ENCODE data around the gene UIMC1.

DNA sequence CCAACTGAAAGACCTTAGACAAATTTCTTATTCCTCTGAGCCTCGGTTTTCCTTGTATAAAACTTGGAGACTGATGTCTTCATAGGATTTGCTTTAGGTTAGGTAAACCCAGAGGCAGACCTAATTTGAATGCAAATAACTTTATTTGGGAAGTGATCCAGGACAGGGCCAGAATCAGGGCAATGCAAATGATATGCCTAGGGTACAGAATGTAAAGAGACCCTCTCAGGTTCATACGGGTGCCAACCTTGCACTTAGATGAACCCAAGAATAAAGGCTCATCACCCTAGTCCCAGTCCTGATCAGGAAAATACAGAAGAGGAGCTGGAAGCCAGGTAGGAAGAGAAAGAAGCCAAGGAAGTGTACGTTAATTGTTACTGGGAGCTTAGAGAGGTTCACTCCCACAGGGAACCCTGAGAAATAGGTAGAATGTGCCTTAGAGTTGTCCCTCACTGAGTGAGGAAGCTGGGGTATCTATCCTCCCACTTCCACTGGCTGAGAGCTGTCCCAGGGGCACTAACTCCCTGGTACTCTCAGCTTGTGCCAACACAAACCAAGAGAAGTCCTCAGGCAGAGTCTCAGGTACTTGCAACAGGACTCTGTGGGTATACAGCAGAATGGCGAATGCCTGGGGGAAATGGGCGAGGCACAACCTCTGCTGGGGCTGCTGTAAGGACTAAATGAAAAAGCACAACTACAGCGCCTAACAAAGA lies 104.3 kb downstream of the UIMC1 start:
- TF ChIP-seq, protein P1, sequence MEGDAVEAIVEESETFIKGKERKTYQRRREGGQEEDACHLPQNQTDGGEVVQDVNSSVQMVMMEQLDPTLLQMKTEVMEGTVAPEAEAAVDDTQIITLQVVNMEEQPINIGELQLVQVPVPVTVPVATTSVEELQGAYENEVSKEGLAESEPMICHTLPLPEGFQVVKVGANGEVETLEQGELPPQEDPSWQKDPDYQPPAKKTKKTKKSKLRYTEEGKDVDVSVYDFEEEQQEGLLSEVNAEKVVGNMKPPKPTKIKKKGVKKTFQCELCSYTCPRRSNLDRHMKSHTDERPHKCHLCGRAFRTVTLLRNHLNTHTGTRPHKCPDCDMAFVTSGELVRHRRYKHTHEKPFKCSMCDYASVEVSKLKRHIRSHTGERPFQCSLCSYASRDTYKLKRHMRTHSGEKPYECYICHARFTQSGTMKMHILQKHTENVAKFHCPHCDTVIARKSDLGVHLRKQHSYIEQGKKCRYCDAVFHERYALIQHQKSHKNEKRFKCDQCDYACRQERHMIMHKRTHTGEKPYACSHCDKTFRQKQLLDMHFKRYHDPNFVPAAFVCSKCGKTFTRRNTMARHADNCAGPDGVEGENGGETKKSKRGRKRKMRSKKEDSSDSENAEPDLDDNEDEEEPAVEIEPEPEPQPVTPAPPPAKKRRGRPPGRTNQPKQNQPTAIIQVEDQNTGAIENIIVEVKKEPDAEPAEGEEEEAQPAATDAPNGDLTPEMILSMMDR (IDR thresholded peaks at IDR 0.05; ENCODE audit: insufficient read depth, low read length, poor library complexity, severe bottlenecking) = no peak
- TF ChIP-seq EZH2phosphoT487 (conservative IDR thresholded peaks at IDR 0.05; ENCODE audit: low read length) = no peak

Measured in SU-DHL-6 (cell line).